SK-N-SH treated with all-trans-retinoic acid at 6 μM for 48 hours (cell line): Measurements from ENCODE around the gene OSTC.

Experiments
- ATAC-seq: fragments of 200-7000 bp; cut with Tn5 transposase; 3 replicates; pipeline ENCODE4 v1.9.1; 2020; ENCODE audit warnings: mild to moderate bottlenecking, moderate library complexity
- ARNTL ChIP-seq: fragments of 450-650 bp; formaldehyde crosslinking; IDR thresholded peaks from 2 replicates; pipeline ENCODE4 v1.5.0; 2020; ENCODE audit warnings: low read depth, mild to moderate bottlenecking, moderate library complexity, borderline replicate concordance
- CREB5 ChIP-seq: fragments of 250-450 bp; sonication (Bioruptor Pico); IDR thresholded peaks from 2 replicates; pipeline ENCODE4 v1.5.1; 2020; ENCODE audit warnings: low read depth, mild to moderate bottlenecking, moderate library complexity
- CSDC2 ChIP-seq: fragments of 250-450 bp; sonication (Bioruptor Pico); IDR thresholded peaks from 2 replicates; pipeline ENCODE4 v1.5.0; 2020; ENCODE audit warnings: mild to moderate bottlenecking, moderate library complexity
- CSRNP3 ChIP-seq: fragments of 250-450 bp; sonication (Bioruptor Pico); IDR thresholded peaks from 2 replicates; pipeline ENCODE4 v1.5.1; 2021; ENCODE audit warnings: mild to moderate bottlenecking, moderate library complexity
- ESRRG ChIP-seq: fragments of 250-450 bp; sonication (Bioruptor Pico); IDR thresholded peaks from 2 replicates; pipeline ENCODE4 v1.6.1; 2021; ENCODE audit warnings: mild to moderate bottlenecking
- GLIS3 ChIP-seq: fragments of 250-450 bp; sonication (Bioruptor Pico); IDR thresholded peaks from 2 replicates; pipeline ENCODE4 v1.5.0; 2020; ENCODE audit warnings: mild to moderate bottlenecking, moderate library complexity
- OSR1 ChIP-seq: fragments of 250-450 bp; sonication (Bioruptor Pico); IDR thresholded peaks from 2 replicates; pipeline ENCODE4 v1.8.0; 2022; ENCODE audit warnings: moderate library complexity, mild to moderate bottlenecking, inconsistent platforms
- PATZ1 ChIP-seq: fragments of 250-450 bp; sonication (Bioruptor Pico); IDR thresholded peaks from 2 replicates; pipeline ENCODE4 v1.8.0; 2020; ENCODE audit warnings: mild to moderate bottlenecking, moderate library complexity, borderline replicate concordance
- POU6F1 ChIP-seq: fragments of 250-450 bp; sonication (Bioruptor Pico); IDR thresholded peaks from 2 replicates; pipeline ENCODE4 v1.8.0; 2021; ENCODE audit warnings: low read depth, mild to moderate bottlenecking, moderate library complexity, borderline replicate concordance
- RARB ChIP-seq: fragments of 250-450 bp; sonication (Bioruptor Pico); IDR thresholded peaks from 2 replicates; pipeline ENCODE4 v1.8.0; 2021; ENCODE audit warnings: mild to moderate bottlenecking, moderate library complexity
- SNAI2 ChIP-seq: fragments of 250-450 bp; sonication (Bioruptor Pico); IDR thresholded peaks from 2 replicates; pipeline ENCODE4 v1.5.0; 2020; ENCODE audit warnings: mild to moderate bottlenecking, moderate library complexity
- TCF4 ChIP-seq: fragments of 250-450 bp; sonication (Bioruptor Pico); IDR thresholded peaks from 2 replicates; pipeline ENCODE4 v1.8.0; 2021; ENCODE audit warnings: mild to moderate bottlenecking, moderate library complexity, borderline replicate concordance
- TOX ChIP-seq: fragments of 250-450 bp; sonication (Bioruptor Pico); IDR thresholded peaks from 2 replicates; pipeline ENCODE4 v1.8.0; 2021; ENCODE audit warnings: mild to moderate bottlenecking, moderate library complexity, borderline replicate concordance
- TSHZ2 ChIP-seq: fragments of 250-450 bp; sonication (Bioruptor Pico); IDR thresholded peaks from 2 replicates; pipeline ENCODE4 v1.5.0; 2020; ENCODE audit warnings: mild to moderate bottlenecking, moderate library complexity
- ZC3H10 ChIP-seq: fragments of 250-450 bp; sonication (Bioruptor Pico); IDR thresholded peaks from 2 replicates; pipeline ENCODE4 v1.5.1; 2021; ENCODE audit warnings: mild to moderate bottlenecking, moderate library complexity
- ZFP3 ChIP-seq: fragments of 250-450 bp; sonication (Bioruptor Pico); IDR thresholded peaks from 2 replicates; pipeline ENCODE4 v1.5.0; 2020; ENCODE audit warnings: mild to moderate bottlenecking, moderate library complexity
- ZFP30 ChIP-seq: fragments of 450-650 bp; formaldehyde crosslinking; IDR thresholded peaks from 2 replicates; pipeline ENCODE4 v1.5.0; 2022; ENCODE audit warnings: mild to moderate bottlenecking, moderate library complexity
- ZNF565 ChIP-seq: fragments of 450-650 bp; formaldehyde crosslinking; conservative IDR thresholded peaks from 2 replicates; pipeline ENCODE4 v1.5.0; 2020; ENCODE audit warnings: low read depth, mild to moderate bottlenecking, moderate library complexity
- ZNF70 ChIP-seq: fragments of 450-650 bp; formaldehyde crosslinking; IDR thresholded peaks from 2 replicates; pipeline ENCODE4 v1.5.0; 2020; ENCODE audit warnings: mild to moderate bottlenecking, moderate library complexity

Gene OSTC

GRCh38 chr4:108693211-108693610, 42.8 kb downstream of the OSTC start:
- no peak for TF ChIP-seq ZNF70
- no peak for TF ChIP-seq RARB (CRISPR knock-in tag)
- no peak for TF ChIP-seq GLIS3 (CRISPR knock-in tag)
- TF ChIP-seq PATZ1 (CRISPR knock-in tag): no peak
- no peak for TF ChIP-seq ZNF565 (CRISPR knock-in tag)
- TF ChIP-seq TOX (CRISPR knock-in tag): no peak
- TF ChIP-seq TCF4 (CRISPR knock-in tag): no peak
- no peak for TF ChIP-seq ZFP3 (CRISPR knock-in tag)
- no peak for TF ChIP-seq ZFP30 (CRISPR knock-in tag)
- no peak for TF ChIP-seq ESRRG (CRISPR knock-in tag)
- TF ChIP-seq CSRNP3 (CRISPR knock-in tag): no peak
- no peak for TF ChIP-seq ARNTL (CRISPR knock-in tag)
- TF ChIP-seq, all 23 proteins: peak for 0
- no peak for ATAC-seq

GRCh38 chr4:108693819-108694218, 43.4 kb downstream of the OSTC start:
- TF ChIP-seq CSDC2 (CRISPR knock-in tag) (no peak), CSRNP3 (CRISPR knock-in tag) (no peak), TSHZ2 (no peak), ZNF70 (no peak), ARNTL (CRISPR knock-in tag) (no peak), ZNF565 (CRISPR knock-in tag) (no peak), ZFP30 (CRISPR knock-in tag) (no peak), CREB5 (CRISPR knock-in tag) (no peak), ESRRG (CRISPR knock-in tag) (no peak), POU6F1 (no peak), TCF4 (CRISPR knock-in tag) (no peak), ZC3H10 (CRISPR knock-in tag) (no peak), OSR1 (CRISPR knock-in tag) (no peak), GLIS3 (CRISPR knock-in tag) (no peak), SNAI2 (no peak), RARB (CRISPR knock-in tag) (no peak), PATZ1 (CRISPR knock-in tag) (no peak)

More at GRCh38 chr4:108693819-108694218, 43.4 kb downstream of the OSTC start:
- ATAC-seq: no peak
